Kidney epithelial cell (primary cell): ENCODE measurements around the gene COQ8A. TPM values are rescaled to one million over a fixed set of nuclear protein-coding genes. Genes with fewer than 3 reads are reported as not detected.

Source experiments
- DNase-seq: peaks from one replicate; pipeline ENCODE4 v3.0.0-alpha.2; 2010; ENCODE audit warnings: low read depth
- H3K27me3 ChIP-seq: 2 replicates; pipeline ENCODE4 v1.6.0; 2011; ENCODE audit warnings: low read length; ENCODE audit not compliant: control insufficient read depth, insufficient read depth
- H3K36me3 ChIP-seq: 2 replicates; pipeline ENCODE4 v1.5.1; 2011; ENCODE audit warnings: low read length; ENCODE audit not compliant: control insufficient read depth, insufficient read depth
- H3K4me3 ChIP-seq: 2 replicates; pipeline ENCODE4 v1.5.1; 2011; ENCODE audit warnings: low read depth, mild to moderate bottlenecking, control low read depth, low read length
- CTCF ChIP-seq: IDR thresholded peaks from 2 replicates; pipeline ENCODE4 v1.5.1; 2011; ENCODE audit warnings: mild to moderate bottlenecking, moderate library complexity, low read length, control low read depth, inconsistent platforms; ENCODE audit not compliant: insufficient read depth, poor library complexity, severe bottlenecking
- total RNA-seq: library from RNA; depleted of rRNA; stranded (reverse); fragments of >200 nt; gene quantifications from 2 replicates; pipeline ENCODE4 v1.2.3, GENCODE V29; 2015

Gene COQ8A
- total RNA-seq, 1 donor from 2014 or later: 11.8 TPM

DNA sequence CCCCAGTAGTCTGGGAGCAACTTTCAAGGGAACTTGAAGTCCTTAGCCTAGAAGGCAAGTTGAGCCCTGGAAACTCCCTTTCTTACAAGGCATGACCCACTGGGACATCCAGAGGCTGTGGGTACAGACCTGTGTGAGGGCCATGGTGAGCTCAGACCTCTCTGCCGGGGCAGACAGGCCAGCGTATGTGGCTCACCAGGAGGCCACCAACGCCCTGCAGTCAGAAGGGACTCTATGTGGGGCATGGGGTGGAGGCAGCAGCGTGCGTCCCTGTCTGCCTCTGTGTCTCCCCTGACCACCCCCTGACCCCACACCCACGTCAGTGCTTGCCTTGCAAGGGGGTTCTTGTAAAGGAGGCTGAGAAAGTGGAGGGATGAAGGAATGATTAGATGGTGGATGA, 10.8 kb downstream of the COQ8A start:
- Histone ChIP-seq H3K4me3 (no peak overlapping the region), H3K36me3 (no peaks in the 10 kb centered on the region), H3K27me3 (no peaks in the 10 kb centered on the region)
- no peak for TF ChIP-seq CTCF
- DNase-seq: no peak

- no peaks in the 10 kb centered on the region for H3K36me3 ChIP-seq
- no peaks in the 10 kb centered on the region for H3K27me3 ChIP-seq
- TF ChIP-seq CTCF: no peak
- H3K4me3 ChIP-seq: no peak overlapping the region
- DNase-seq: no peak
Observed at GRCh38 chr1:226951286-226952117, 11.4 kb downstream of the COQ8A start.

DNA sequence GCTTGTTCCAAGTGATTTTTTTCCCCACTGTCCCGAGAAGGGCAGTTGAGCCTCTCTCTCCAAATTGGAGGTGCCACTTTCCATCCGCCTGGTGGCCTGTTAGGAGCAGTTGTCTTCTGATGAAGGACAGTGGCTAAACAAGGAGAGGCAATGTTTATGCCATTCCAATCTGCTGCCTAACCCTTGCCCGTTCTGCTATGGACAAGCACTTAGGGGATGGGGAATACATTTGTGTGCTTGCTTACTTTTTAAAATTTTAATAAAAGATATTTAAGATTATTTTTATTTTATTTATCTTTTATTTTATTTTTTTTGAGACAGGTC, 12.0 kb downstream of the COQ8A start:
- DNase-seq: no peak
- Histone ChIP-seq H3K4me3 (no peak overlapping the region), H3K36me3 (no peaks in the 10 kb centered on the region), H3K27me3 (no peaks in the 10 kb centered on the region)
- TF ChIP-seq CTCF: no peak

GRCh38 chr1:226953175-226953800, 13.2 kb downstream of the COQ8A start:
- Histone ChIP-seq H3K4me3 (no peak overlapping the region), H3K36me3 (no peaks in the 10 kb centered on the region), H3K27me3 (no peaks in the 10 kb centered on the region)
- DNase-seq: no peak
- no peak for TF ChIP-seq CTCF

DNA sequence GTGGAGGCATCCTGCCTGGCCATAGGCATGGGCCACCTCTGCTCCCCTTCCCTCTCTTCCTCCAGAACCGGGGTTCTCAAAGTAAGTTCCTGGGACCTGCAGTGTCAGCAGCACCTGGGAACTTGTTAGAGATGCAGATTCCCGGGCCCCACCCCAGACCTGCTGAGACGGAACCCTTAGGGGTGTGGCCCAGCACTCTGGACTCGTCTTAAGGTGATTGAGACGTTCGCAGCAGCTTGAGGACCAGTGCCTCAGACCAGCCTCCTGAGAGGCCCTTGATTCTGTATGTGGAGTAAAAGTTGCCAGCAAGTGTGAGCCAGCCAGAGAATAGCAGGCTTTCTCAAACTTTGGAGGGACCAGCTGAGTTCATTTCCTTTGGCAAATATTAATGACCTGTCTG, 14.2 kb downstream of the COQ8A start:
- Histone ChIP-seq H3K27me3 (no peaks in the 10 kb centered on the region), H3K4me3 (no peak overlapping the region), H3K36me3 (no peaks in the 10 kb centered on the region)
- no peak for TF ChIP-seq CTCF
- no peak for DNase-seq
